ENCODE measurements around the gene FAM107A.

Gene FAM107A

GRCh38 chr3:58591517-58592510, 14.6 kb upstream of the FAM107A start:
- DNase-seq: no peak

GRCh38 chr3:58588030-58588614, 10.9 kb upstream of the FAM107A start:
- DNase-seq: no peak

GRCh38 chr3:58586776-58587192, 9.6 kb upstream of the FAM107A start:
- peak in 2 of 3 experiments; percentile 17 to 36 for DNase-seq

GRCh38 chr3:58585994-58586393, 8.8 kb upstream of the FAM107A start:
- peak; percentile 14 to 37 (median 16) for DNase-seq

- DNase-seq: peak; percentile 47 to 70 (median 57)
These were observed 8.0 kb upstream of the FAM107A start for GRCh38 chr3:58585005-58585786.

GRCh38 chr3:58584690-58585004, 7.5 kb upstream of the FAM107A start:
- DNase-seq: no peak

GRCh38 chr3:58581328-58582091, 4.3 kb upstream of the FAM107A start:
- peak in 2 of 3 experiments; percentile 29 to 81 for DNase-seq

- DNase-seq: peak in 1 of 3 experiments; percentile 13
These were observed 3.7 kb upstream of the FAM107A start for GRCh38 chr3:58580826-58581327.

GRCh38 chr3:58578873-58579272, 1.7 kb upstream of the FAM107A start:
- DNase-seq: no peak

- no peak for DNase-seq
These were observed 475 bp downstream of the FAM107A start for GRCh38 chr3:58576716-58577115.

GRCh38 chr3:58575971-58576652, 1.1 kb downstream of the FAM107A start:
- DNase-seq: peak in 1 of 3 experiments; percentile 18

GRCh38 chr3:58574682-58575081, 2.5 kb downstream of the FAM107A start:
- no peak for DNase-seq

GRCh38 chr3:58574106-58574505, 3.1 kb downstream of the FAM107A start:
- no peak for DNase-seq

GRCh38 chr3:58573640-58574039, 3.6 kb downstream of the FAM107A start:
- DNase-seq: no peak

- no peak for DNase-seq
These were observed 4.5 kb downstream of the FAM107A start for GRCh38 chr3:58572634-58573230.

GRCh38 chr3:58572013-58572633, 5.1 kb downstream of the FAM107A start:
- no peak for DNase-seq

GRCh38 chr3:58570851-58571250, 6.3 kb downstream of the FAM107A start:
- no peak for DNase-seq

GRCh38 chr3:58569287-58570001, 7.7 kb downstream of the FAM107A start:
- DNase-seq: no peak

- peak; percentile 44 to 70 (median 65) for DNase-seq
These were observed 8.5 kb downstream of the FAM107A start for GRCh38 chr3:58568572-58569286.

- DNase-seq: no peak
These were observed 10.0 kb downstream of the FAM107A start for GRCh38 chr3:58567251-58567515.

Measured in NCI-H1417 (cell line).